NOMO-1 treated with DMSO at 0.1 percent for 48 hours (cell line): ENCODE results near the gene DMAC2.
"Not testable (repeated sequence)": the region's sequence is repeated elsewhere in the genome, so short reads cannot be mapped to it uniquely, and the experiment has no call there.

Experiments
- DNase-seq: peaks from one replicate; lab custom pipeline; 2025; ENCODE audit not compliant: unreplicated experiment; lab: John Stamatoyannopoulos, UW

Gene DMAC2

GRCh38 chr19:41399525-41399924 is 40.2 kb downstream of the DMAC2 start:
- DNase-seq, result no peak

GRCh38 chr19:41399091-41399490 is 40.6 kb downstream of the DMAC2 start:
- no peak for DNase-seq

GRCh38 chr19:41398598-41398997 is 41.1 kb downstream of the DMAC2 start:
- no peak for DNase-seq

- no peak for DNase-seq
Observed at GRCh38 chr19:41398050-41398418, 41.7 kb downstream of the DMAC2 start.

- DNase-seq, result peak; percentile 100
Observed at GRCh38 chr19:41397086-41398049, 42.3 kb downstream of the DMAC2 start, which contains the start of the genes BCKDHA and EXOSC5. Gene BCKDHA, plus strand, starts transcription at chr19:41397818. Its CDS starts 10 bp downstream, at chr19:41397828. Gene EXOSC5, minus strand, starts transcription at chr19:41397359. Its CDS starts 31 bp downstream, at chr19:41397328.

- no peak for DNase-seq
Observed at GRCh38 chr19:41395355-41395754, 44.4 kb downstream of the DMAC2 start.

- DNase-seq, result no peak
Observed at GRCh38 chr19:41392775-41393174, 46.9 kb downstream of the DMAC2 start.

GRCh38 chr19:41391618-41392017 is 48.1 kb downstream of the DMAC2 start:
- DNase-seq, result no peak

GRCh38 chr19:41386442-41386841 is 53.3 kb downstream of the DMAC2 start:
- DNase-seq, result no peak

GRCh38 chr19:41384351-41384750 is 55.4 kb downstream of the DMAC2 start:
- DNase-seq, result no peak

- not testable (repeated sequence) for DNase-seq
Observed at GRCh38 chr19:41381536-41381935, 58.2 kb downstream of the DMAC2 start.
